Thoracic aorta (tissue), 2 donors: ENCODE results near the gene MCM5. TPM values are rescaled to one million over a fixed set of nuclear protein-coding genes. Genes with fewer than 3 reads are reported as not detected.
"Not testable (repeated sequence)": the region's sequence is repeated elsewhere in the genome, so short reads cannot be mapped to it uniquely, and the experiment has no call there.

Source experiments
- ATAC-seq: fragments of 150-250 bp; one replicate; pipeline ENCODE4 v1.8.0; 2017; ENCODE audit warnings: low read depth; ENCODE audit not compliant: insufficient number of reproducible peaks, low FRiP score
- DNase-seq: peaks from one replicate; pipeline ENCODE4 v3.0.0-alpha.2; 2020; ENCODE audit warnings: low spot score
- H3K27ac ChIP-seq, 2 donors: fragments of 200-600 bp; sonication (generic); 1 replicate in 1 of 2; 2 replicates in 1 of 2; pipeline ENCODE4 v1.5.1; 2016; ENCODE audit warnings: mild to moderate bottlenecking in 2 of 2, moderate library complexity in 2 of 2
- H3K27me3 ChIP-seq: fragments of 200-600 bp; sonication (generic); replicated peaks from 2 replicates; pipeline ENCODE4 v1.6.0; 2016; ENCODE audit warnings: mild to moderate bottlenecking; ENCODE audit not compliant: insufficient read depth
- H3K36me3 ChIP-seq: fragments of 200-600 bp; sonication (generic); one replicate; pipeline ENCODE4 v1.5.1; 2016
- H3K4me1 ChIP-seq, 2 donors: fragments of 200-600 bp; sonication (generic); 1 replicate in 1 of 2; 2 replicates in 1 of 2; pipeline versions ENCODE4 v1.5.1 to v1.6.0; 2016; ENCODE audit warnings: low read depth in 2 of 2, mild to moderate bottlenecking in 1 of 2; ENCODE audit not compliant: control insufficient read depth in 1 of 2
- H3K4me3 ChIP-seq: fragments of 200-600 bp; sonication (generic); 2 replicates; pipeline ENCODE4 v1.5.1; 2016; ENCODE audit warnings: mild to moderate bottlenecking
- H3K9me3 ChIP-seq: fragments of 200-600 bp; sonication (generic); 2 replicates; pipeline ENCODE4 v1.5.1; 2016
- total RNA-seq, 2 donors: library from RNA; depleted of rRNA; stranded (reverse); fragments of >200 nt; gene quantifications; one replicate each; pipeline versions ENCODE4 v1.1.0 to v1.2.3, GENCODE V29; 2016
- TF ChIP-seq, protein P1 (sequence below): fragments of 200-600 bp; sonication (generic); IDR thresholded peaks from one replicate; pipeline ENCODE4 v1.5.1; 2019; ENCODE audit warnings: antibody characterized with exemption

Gene MCM5
- total RNA-seq, 2 donors from 2014 or later, result 18.1 to 53.1 TPM

DNA sequence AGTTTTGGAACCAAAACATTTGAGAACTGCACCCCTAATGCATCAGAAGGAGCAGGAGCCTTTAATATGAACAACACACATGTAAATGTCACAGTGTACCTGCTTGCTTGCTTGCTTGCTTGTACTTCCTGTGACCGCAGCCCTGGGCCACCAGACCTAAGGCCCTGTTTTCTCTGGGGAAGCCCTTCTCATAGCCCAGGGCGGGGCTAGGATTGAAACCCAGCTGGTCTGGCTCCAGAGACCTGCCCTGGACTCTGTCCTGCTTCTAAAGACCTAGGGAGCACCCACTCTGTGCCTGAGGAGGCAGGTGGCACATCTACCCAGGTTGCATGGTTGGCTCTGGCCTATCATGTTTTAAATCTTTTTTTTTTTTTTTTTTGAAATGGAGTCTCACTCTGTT is 7.6 kb upstream of the MCM5 start:
- peaks cover 0 to 15% of the 10 kb centered on the region in 2 donors for H3K4me1 ChIP-seq
- no peaks in the 10 kb centered on the region for H3K27me3 ChIP-seq
- H3K4me3 ChIP-seq, result no peak overlapping the region
- no peak overlapping the region for H3K27ac ChIP-seq
- H3K36me3 ChIP-seq, result peaks cover 10% of the 10 kb centered on the region
- H3K9me3 ChIP-seq, result no peaks in the 10 kb centered on the region
- TF ChIP-seq, protein P1, sequence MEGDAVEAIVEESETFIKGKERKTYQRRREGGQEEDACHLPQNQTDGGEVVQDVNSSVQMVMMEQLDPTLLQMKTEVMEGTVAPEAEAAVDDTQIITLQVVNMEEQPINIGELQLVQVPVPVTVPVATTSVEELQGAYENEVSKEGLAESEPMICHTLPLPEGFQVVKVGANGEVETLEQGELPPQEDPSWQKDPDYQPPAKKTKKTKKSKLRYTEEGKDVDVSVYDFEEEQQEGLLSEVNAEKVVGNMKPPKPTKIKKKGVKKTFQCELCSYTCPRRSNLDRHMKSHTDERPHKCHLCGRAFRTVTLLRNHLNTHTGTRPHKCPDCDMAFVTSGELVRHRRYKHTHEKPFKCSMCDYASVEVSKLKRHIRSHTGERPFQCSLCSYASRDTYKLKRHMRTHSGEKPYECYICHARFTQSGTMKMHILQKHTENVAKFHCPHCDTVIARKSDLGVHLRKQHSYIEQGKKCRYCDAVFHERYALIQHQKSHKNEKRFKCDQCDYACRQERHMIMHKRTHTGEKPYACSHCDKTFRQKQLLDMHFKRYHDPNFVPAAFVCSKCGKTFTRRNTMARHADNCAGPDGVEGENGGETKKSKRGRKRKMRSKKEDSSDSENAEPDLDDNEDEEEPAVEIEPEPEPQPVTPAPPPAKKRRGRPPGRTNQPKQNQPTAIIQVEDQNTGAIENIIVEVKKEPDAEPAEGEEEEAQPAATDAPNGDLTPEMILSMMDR, result no peak
- DNase-seq, result no peak
- no peak for ATAC-seq

DNA sequence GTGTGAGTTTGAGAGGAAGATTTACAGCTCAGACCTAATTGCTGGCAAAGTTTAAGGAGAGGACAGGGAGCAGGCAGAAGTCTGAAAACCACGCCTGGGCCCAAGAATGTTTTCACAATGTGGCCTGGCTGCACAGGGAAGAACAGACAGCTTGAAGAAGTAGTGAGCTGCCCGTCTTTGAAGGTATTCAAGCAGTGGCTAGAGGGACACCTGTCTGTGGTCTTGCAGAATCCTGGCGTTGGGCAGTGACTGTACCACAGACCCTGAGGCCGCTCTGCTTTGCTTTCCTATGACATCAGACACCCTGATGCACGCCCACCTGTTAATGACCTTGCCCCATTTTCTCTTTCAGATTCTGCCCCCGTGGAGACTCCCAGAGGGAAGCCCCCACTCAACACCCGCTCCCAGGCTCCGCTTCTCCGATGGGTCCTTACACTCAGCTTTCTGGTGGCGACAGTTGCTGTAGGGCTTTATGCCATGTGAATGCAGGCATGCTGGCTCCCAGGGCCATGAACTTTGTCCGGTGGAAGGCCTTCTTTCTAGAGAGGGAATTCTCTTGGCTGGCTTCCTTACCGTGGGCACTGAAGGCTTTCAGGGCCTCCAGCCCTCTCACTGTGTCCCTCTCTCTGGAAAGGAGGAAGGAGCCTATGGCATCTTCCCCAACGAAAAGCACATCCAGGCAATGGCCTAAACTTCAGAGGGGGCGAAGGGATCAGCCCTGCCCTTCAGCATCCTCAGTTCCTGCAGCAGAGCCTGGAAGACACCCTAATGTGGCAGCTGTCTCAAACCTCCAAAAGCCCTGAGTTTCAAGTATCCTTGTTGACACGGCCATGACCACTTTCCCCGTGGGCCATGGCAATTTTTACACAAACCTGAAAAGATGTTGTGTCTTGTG is 6.6 kb upstream of the MCM5 start:
- Histone ChIP-seq H3K36me3 (peaks cover 6% of the 10 kb centered on the region), H3K4me3 (no peak overlapping the region), H3K27ac (peak overlapping the region; percentile 7 to 25), H3K9me3 (no peaks in the 10 kb centered on the region), H3K4me1 (peaks cover 0 to 15% of the 10 kb centered on the region in 2 donors), H3K27me3 (no peaks in the 10 kb centered on the region)
- TF ChIP-seq, protein P1, result no peak
- DNase-seq, result no peak
- no peak for ATAC-seq

GRCh38 chr22:35394011-35394312 is 6.0 kb upstream of the MCM5 start:
- H3K27me3 ChIP-seq, result no peaks in the 10 kb centered on the region
- H3K4me3 ChIP-seq, result no peak overlapping the region
- peaks cover 6% of the 10 kb centered on the region for H3K36me3 ChIP-seq
- DNase-seq (no peak), ATAC-seq (no peak)
- peaks cover 0 to 15% of the 10 kb centered on the region in 2 donors for H3K4me1 ChIP-seq
- H3K27ac ChIP-seq, result peak overlapping the region in 1 of 2 donors; percentile 25
- TF ChIP-seq, protein P1, result no peak
- no peaks in the 10 kb centered on the region for H3K9me3 ChIP-seq

GRCh38 chr22:35394810-35395563 is 5.0 kb upstream of the MCM5 start:
- peaks cover 1% of the 10 kb centered on the region for H3K36me3 ChIP-seq
- H3K27me3 ChIP-seq, result no peaks in the 10 kb centered on the region
- no peak overlapping the region for H3K4me3 ChIP-seq
- H3K4me1 ChIP-seq, result peaks cover 0 to 15% of the 10 kb centered on the region in 2 donors
- DNase-seq (no peak), ATAC-seq (no peak)
- no peaks in the 10 kb centered on the region for H3K9me3 ChIP-seq
- TF ChIP-seq, protein P1, result no peak
- no peak overlapping the region for H3K27ac ChIP-seq

DNA sequence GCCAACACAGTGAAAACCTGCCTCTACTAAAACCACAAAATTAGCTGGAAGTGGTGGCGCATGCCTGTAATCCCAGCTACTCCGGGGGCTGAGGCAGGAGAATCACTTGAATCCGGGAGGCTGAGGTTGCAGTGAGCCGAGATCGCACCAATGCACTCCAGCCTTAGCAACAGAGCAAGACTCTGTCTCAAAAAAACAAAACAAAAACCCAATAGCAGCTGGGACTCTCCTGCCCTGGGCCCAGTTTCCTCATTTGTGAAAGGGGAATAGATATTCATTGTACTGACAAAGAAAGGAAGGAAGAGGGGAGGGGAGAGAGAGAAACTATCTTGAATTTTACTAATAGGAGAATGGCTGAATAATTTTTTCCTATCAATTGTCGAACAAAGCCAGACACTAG is 3.3 kb upstream of the MCM5 start:
- Histone ChIP-seq H3K27ac (peak overlapping the region in 1 of 2 donors; percentile 51), H3K4me1 (peaks cover 4 to 27% of the 10 kb centered on the region in 2 donors)
- not testable (repeated sequence) for H3K27me3 ChIP-seq, H3K4me3 ChIP-seq, H3K36me3 ChIP-seq, ATAC-seq, H3K9me3 ChIP-seq, DNase-seq
